ES-I3 (cell line): ENCODE measurements around the gene CACUL1.
"Not testable (repeated sequence)": the region's sequence is repeated elsewhere in the genome, so short reads cannot be mapped to it uniquely, and the experiment has no call there.

Experiments
- H3K36me3 ChIP-seq: 2 replicates; pipeline ENCODE4 v1.6.1; 2013; ENCODE audit warnings: mild to moderate bottlenecking, low read length, control low read depth, moderate library complexity; ENCODE audit not compliant: insufficient read depth
- H3K4me1 ChIP-seq: 2 replicates; pipeline ENCODE4 v1.6.1; 2013; ENCODE audit warnings: mild to moderate bottlenecking, control low read depth, low read length; ENCODE audit not compliant: insufficient read depth
- H3K9ac ChIP-seq: 2 replicates; pipeline ENCODE4 v1.6.1; 2013; ENCODE audit warnings: low read depth, mild to moderate bottlenecking, low read length, moderate library complexity
- H3K9me3 ChIP-seq: 2 replicates; pipeline ENCODE4 v1.6.1; 2013; ENCODE audit warnings: mild to moderate bottlenecking, low read length, moderate library complexity; ENCODE audit not compliant: control insufficient read depth, insufficient read depth

The CACUL1 gene

DNA sequence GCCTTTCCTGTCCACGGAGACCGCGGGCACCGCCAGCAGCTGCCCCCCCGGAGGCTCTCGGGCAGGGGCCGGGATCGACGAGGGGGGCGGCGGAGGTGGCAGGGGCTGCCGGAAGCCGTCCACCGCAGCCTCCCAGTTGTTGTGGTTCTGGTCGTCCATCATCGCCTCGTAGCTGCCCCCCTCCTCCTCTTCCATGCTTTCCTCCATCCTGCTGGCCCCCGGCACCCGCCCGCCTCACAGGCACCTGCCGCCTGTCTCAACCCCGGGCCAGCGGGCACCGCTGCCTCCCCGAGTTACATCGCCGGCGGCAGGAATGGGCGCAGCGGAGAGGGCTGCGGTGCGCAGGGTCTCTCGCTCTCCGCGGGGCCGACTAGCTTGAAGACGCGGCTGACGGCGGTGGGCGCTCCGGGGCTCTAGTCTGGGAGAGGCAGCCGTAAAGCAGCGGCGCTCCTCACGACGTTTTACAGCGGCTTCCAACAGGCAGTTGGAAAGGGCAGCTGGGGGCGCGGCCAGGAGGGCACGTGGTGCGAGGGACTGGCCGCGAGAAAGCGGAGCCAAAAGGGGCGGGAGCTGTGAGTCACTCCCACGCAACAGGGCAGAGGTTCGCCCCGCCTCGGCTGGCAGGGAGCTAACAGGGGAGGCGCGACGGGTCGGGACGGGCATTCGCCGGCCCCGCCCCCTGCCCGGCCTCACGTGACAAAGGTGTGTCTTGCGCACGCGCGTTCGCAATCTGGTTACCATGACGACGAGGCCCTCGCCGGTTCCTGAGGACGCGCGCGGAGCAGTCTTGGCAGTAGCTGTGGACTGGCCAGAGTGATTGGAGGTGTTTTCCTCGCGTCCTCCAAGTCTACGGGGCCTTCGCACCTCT, at the start of gene CACUL1:
Gene CACUL1 (minus strand): TSS at position 415 of the 868 bp plus-strand sequence. CDS start 208 bp downstream, at position 207.
- H3K9ac ChIP-seq = peak within 1 kb of the TSS; percentile 97

DNA sequence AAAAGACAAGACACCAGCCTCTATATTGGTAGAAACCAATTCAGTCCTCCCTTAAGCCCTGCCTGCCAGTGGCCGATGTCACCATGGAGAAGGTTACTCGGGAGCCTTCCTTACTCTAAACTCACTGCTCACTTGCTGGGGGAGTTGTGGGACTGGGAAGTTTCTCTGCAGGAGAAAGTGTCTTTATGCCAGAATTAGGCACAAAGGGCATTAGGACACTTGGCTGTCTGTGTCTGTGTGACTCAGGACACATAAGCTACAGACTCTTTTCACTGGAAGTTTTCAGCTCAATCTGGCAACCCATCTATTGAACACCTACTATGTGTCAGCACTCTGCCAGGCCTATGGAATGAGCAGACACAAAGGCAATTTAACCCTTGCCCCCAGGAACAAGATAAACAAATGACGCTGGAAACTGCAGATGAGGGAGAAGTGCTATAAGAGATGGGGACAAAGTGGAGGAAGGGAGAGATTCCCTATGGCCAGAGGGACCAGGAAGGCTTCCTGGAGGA, 49.5 kb upstream of the CACUL1 start:
- Histone ChIP-seq H3K9me3 (no peaks in the 10 kb centered on the region), H3K4me1 (no peaks in the 10 kb centered on the region), H3K9ac (no peak overlapping the region), H3K36me3 (no peaks in the 10 kb centered on the region)

More for the DNA sequence above, at the start of gene CACUL1:
- H3K36me3 ChIP-seq = no peaks in the 10 kb centered on the region
- peaks cover 5% of the 10 kb centered on the region; the same call in 1 of the 2 replicates for H3K4me1 ChIP-seq
- no peaks in the 10 kb centered on the region for H3K9me3 ChIP-seq

DNA sequence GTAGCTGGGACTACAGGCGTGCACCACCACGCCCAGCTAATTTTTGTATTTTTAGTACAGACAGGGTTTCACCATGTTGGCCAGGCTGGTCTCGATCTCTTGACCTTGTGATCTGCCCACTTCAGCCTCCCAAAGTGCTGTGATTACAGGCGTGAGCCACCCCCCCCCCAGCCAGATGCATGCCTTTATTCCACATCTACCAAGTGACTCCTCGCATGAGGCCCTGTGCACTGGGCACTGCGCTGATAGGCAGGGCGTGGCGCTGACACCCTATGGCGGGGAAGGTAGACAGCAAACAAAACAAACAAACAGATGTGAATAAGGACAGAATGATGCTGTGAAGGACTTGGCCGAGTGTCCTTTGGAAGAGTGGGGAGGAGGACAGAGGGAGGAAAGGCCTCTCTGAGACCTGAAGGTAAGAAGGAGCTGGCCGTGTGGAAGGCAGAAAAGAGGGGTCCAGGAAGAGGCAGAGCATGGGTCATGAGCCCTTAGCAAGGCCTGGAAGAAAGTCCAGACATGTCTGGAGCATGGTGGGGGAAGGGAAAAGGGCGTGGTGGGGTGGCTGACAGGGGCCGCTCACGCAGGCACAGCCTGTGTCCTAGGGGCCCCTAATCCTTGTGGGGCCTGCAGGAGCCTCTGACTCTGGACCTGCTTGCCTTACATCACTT, 47.5 kb upstream of the CACUL1 start:
- Histone ChIP-seq H3K9me3 (no peaks in the 10 kb centered on the region), H3K4me1 (no peaks in the 10 kb centered on the region), H3K9ac (no peak overlapping the region), H3K36me3 (no peaks in the 10 kb centered on the region)

DNA sequence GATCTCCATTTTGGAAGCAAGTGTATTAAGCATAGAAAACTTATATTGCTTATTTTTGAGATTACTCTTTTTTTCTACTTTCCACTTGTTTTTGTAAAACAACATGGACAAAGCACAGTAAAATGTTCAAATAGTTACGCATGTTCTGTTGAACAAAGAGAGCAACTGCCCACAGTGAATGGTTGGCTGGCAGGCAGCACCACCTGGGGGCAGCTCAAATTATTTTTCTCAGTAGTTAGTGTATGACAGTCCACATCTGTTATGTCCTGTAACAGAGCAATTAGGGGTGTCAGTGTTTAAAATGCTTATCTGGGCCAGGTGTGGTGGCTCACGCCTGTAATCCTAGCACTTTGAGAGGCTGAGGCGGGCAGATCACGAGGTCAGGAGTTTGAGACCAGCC, 46.1 kb upstream of the CACUL1 start:
- Histone ChIP-seq H3K4me1 (no peaks in the 10 kb centered on the region), H3K9me3 (no peaks in the 10 kb centered on the region), H3K9ac (no peak overlapping the region), H3K36me3 (no peaks in the 10 kb centered on the region)

DNA sequence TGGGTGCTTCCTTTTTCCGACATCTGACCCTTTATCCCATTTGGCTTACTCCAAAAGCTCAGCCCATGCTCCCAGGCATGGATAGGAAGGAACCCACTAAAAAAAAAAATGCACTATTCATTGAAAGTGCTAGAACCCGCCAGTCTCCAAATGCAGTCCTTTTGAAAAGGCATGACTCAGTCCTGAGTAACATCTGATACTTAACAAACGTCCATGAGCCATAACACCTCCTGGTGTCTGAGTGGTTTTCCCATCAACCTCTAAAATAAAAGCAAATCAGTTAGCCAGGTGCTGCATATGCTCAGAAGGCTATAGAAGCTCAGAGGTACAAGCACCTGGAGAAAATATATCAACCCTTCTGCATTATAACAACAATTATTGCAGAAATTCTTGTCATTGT, 45.0 kb upstream of the CACUL1 start:
- Histone ChIP-seq H3K36me3 (no peaks in the 10 kb centered on the region), H3K9me3 (no peaks in the 10 kb centered on the region), H3K9ac (no peak overlapping the region), H3K4me1 (no peaks in the 10 kb centered on the region)

DNA sequence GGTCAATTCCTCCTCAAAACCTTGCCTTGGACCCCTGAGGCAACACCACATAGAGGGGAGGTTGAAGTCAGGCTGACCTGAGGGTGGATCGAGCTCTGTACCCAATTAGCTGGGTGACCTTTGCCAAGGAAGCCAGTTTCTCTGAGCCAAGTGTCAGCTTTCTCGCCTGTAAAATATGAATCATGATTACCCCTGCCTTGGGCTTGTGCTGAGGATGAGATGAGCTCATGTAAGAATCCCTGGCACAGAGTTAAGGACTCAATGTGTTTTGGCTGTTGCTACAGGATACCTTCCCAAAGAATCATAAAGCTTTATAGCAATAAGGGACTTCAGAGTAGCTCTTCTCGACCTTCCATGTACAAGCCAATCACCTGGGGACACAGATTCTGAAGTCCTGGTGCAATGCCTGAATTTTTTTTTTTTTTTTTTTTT, 43.5 kb upstream of the CACUL1 start:
- no peak overlapping the region for H3K9ac ChIP-seq

DNA sequence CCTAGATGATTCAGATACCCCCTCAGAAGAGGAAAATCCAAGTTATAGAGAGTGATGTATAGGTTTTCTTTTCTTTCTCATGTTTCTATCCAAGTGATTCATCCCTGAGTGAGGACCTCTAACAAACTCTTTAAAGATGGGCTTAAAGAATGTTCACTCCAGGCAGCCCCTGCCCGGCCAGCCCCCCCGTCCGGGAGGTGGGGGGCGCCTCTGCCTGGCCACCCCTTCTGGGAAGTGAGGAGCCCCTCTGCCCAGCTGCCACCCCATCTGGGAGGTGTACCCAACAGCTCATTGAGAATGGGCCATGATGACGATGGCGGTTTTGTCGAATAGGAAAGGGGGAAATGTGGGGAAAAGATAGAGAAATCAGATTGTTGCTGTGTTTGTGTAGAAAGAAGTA, 40.2 kb upstream of the CACUL1 start:
- H3K9ac ChIP-seq, H3K4me1 ChIP-seq, H3K36me3 ChIP-seq, H3K9me3 ChIP-seq: not testable (repeated sequence)

More for the DNA sequence above, 43.5 kb upstream of the CACUL1 start:
- no peaks in the 10 kb centered on the region for H3K36me3 ChIP-seq
- no peaks in the 10 kb centered on the region for H3K4me1 ChIP-seq
- H3K9me3 ChIP-seq = no peaks in the 10 kb centered on the region

DNA sequence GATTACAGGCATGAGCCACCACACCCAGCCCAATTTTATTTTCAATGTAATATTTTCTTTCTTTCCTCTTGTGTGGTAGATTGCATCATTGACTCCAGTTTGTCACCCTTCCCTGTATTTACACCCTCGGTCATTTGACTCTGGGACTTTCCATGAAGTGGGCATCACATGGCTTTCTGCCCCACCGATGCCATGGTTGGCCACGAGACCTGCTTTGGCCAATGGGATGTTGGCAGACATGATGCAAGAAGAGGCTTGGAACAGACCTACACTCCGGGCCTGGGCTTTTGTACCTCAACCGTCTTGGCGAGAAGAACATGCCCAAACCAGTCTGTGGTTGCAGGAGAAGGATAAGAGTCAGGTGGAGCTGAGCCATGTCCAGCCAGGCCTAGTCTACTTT, 38.8 kb upstream of the CACUL1 start:
- Histone ChIP-seq H3K9me3 (no peaks in the 10 kb centered on the region), H3K36me3 (no peaks in the 10 kb centered on the region), H3K4me1 (no peaks in the 10 kb centered on the region), H3K9ac (no peak overlapping the region)

DNA sequence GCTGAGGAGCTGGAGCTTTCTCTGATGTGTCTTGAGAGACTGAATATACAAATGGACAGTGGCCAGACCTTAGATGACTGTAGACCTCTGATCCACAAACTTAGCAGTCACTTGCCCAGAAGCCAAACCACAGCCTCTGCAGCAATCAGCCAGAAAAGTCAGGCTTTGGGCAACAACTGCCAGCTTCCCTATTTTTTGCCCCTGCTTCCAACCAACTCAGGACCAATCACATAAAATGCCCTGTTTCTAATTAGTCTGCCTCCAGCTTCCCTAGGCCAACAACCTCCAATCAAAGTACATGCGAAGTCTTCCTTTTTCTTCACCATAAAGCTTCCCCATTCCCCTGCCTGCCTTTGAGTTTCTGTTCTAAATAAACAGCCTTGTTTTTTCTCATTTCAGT, 37.8 kb upstream of the CACUL1 start:
- H3K4me1 ChIP-seq = no peaks in the 10 kb centered on the region
- H3K36me3 ChIP-seq = no peaks in the 10 kb centered on the region
- H3K9me3 ChIP-seq = no peaks in the 10 kb centered on the region
- no peak overlapping the region for H3K9ac ChIP-seq

DNA sequence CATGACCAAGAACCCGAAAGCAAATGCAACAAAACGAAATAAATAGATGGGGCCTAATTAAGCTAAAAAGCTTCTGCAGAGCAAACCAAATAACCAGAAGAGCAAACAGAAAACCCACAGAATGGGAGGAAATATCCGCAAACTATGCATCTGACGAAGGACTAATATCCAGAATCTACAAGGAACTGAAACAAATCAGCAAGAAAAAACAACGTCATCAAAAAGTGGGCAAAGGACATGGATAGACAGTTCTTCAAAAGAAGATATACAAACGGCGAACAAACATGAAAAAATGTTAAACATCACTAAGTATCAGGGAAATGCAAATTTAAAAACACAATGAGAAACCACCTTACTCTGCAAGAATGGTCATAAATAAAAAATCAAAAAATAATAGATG, 35.3 kb upstream of the CACUL1 start:
- Histone ChIP-seq H3K4me1 (no peaks in the 10 kb centered on the region), H3K9ac (no peak overlapping the region), H3K9me3 (no peaks in the 10 kb centered on the region), H3K36me3 (no peaks in the 10 kb centered on the region)

DNA sequence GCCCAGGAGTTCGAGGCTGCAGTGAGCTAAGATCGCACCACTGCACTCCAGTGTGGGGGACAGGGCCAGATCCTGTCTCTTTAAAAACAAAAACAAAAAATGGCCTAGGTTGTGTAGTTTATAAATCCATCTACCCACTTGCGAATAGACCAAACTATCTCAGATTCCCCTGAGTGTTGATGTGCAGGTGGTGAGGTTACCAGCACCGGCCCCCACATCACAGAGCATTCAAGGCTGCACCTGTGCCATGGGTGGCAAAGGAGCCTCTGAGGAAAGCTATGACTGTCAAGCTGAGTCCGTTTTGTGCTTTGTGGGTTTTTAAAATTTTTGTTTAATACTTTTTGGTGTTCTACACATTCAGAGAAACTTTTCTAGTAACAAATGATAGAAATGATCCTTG, 30.8 kb upstream of the CACUL1 start:
- Histone ChIP-seq H3K9me3 (no peaks in the 10 kb centered on the region), H3K9ac (no peak overlapping the region), H3K4me1 (no peaks in the 10 kb centered on the region), H3K36me3 (no peaks in the 10 kb centered on the region)

DNA sequence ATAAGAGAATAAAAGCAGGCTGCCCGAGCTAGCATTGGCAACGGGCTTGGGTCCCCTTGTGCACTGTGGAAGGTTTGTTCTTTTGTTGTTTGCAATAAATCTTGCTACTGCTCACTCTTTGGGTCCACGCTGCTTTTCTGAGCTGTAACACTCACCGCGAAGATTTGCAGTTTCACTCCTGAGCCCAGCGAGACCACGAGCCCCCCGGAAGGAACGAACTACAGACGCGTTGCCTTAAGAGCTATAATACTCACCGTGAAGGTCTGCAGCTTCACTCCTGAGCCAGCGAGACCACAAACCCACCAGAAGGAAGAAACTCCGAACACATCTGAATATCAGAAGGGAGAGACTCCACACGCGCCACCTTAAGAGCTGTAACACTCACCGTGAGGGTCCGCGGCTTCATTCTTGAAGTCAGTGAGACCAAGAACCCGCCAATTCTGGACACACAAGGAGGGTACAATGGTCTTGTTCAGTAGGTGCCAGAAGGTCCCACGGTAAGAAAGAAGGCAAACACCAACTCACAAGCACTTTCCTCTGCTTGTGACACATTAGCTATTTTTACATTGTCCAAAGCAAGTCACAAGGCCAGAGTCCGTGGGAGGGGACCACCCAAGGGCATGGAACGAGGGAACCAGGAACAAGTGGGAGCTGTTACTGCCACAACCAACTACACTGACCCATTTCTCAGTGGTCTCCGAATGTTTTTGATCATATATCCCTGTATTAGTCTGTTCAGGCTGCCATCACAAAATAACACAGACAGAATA, 29.2 kb upstream of the CACUL1 start:
- Histone ChIP-seq H3K4me1 (no peaks in the 10 kb centered on the region), H3K36me3 (no peaks in the 10 kb centered on the region), H3K9me3 (no peaks in the 10 kb centered on the region), H3K9ac (no peak overlapping the region)

DNA sequence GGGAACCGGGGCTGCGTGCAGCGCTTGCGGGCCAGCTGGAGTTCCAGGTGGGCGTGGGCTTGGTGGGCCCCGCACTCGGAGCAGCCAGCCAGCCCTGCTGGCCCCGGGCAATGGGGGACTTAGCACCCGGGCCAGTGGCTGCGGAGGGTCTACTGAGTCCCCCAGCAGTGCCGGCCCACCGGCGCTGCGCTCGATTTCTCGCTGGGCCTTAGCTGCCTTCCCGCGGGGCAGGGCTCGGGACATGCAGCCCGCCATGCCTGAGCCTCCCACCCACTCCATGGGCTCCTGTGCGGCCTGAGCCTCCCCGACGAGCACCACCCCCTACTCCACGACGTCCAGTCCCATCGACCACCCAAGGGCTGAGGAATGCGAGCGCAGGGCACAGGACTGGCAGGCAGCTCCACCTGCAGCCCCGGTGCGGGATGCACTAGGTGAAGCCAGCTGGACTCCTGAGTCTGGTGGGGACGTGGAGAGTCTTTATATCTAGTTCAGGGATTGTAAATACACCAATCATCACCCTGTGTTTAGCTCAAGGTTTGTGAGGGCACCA, 28.2 kb upstream of the CACUL1 start:
- H3K9ac ChIP-seq, H3K9me3 ChIP-seq, H3K36me3 ChIP-seq, H3K4me1 ChIP-seq: not testable (repeated sequence)

DNA sequence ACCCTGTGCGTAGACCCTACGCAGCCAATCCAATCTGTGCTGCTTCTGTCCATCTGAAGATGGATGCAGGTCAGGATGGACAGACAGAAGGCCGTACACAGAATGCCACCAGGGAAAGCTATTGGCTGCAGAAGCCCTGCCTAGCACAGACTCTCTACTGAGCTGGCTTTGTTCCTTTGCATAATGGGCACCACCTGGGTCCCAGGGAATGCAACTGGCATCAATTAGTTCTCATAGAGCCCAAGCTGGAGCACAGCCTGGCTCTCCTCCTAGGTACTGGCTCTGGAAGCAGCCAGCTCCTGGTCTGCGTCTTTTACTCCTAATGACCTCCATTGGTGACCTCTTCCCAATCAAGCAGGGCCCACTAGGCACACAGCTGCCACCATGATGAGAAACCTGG, 26.8 kb upstream of the CACUL1 start:
- Histone ChIP-seq H3K9me3 (0 out of 2 replicates have a peak, but pooled peaks cover 5% of the 10 kb centered on the region), H3K9ac (no peak overlapping the region), H3K4me1 (no peaks in the 10 kb centered on the region), H3K36me3 (no peaks in the 10 kb centered on the region)
